Neural progenitor cell (in vitro differentiated cells): Measurements from ENCODE around the gene C22orf15.

Source experiments
- CTCF ChIP-seq: fragments of 200-600 bp; sonication (generic); IDR thresholded peaks from 2 replicates; pipeline ENCODE4 v1.5.1; 2017; ENCODE audit warnings: antibody characterized with exemption, mild to moderate bottlenecking
- EZH2 ChIP-seq: fragments of 200-600 bp; sonication (generic); IDR thresholded peaks from 2 replicates; pipeline ENCODE4 v1.6.1; 2017; ENCODE audit warnings: antibody characterized with exemption, mild to moderate bottlenecking, moderate library complexity

- TF ChIP-seq CTCF (no peak), EZH2 (no peak)
These were observed 29.2 kb downstream of the C22orf15 start for GRCh38 chr22:23791738-23792645.
